CD14-positive monocyte (primary cell): ENCODE measurements around the gene SUOX. TPM values are rescaled to one million over a fixed set of nuclear protein-coding genes. Genes with fewer than 3 reads are reported as not detected.
"Not testable (repeated sequence)": the region's sequence is repeated elsewhere in the genome, so short reads cannot be mapped to it uniquely, and the experiment has no call there.

Experiments used
- DNase-seq, 3 donors: peaks; one replicate each; pipeline ENCODE4 v3.0.0-alpha.2; 2011 to 2022
- H2AFZ ChIP-seq: 2 replicates; pipeline ENCODE4 v1.6.0; 2012; ENCODE audit warnings: mild to moderate bottlenecking, low read depth, low read length, inconsistent platforms; ENCODE audit not compliant: insufficient read depth, poor library complexity, severe bottlenecking
- H3K27ac ChIP-seq, 2 donors: 1 replicate in 1 of 2; 2 replicates in 1 of 2; pipeline ENCODE4 v1.5.1; 2012 to 2013; ENCODE audit warnings: low read length in 2 of 2, control low read depth in 1 of 2, inconsistent platforms in 1 of 2, low read depth in 1 of 2, mild to moderate bottlenecking in 1 of 2
- H3K27me3 ChIP-seq, 2 donors: one replicate each; pipeline versions ENCODE4 v1.6.0 to v1.6.1; 2011 to 2013; ENCODE audit warnings: low read length in 2 of 2; ENCODE audit not compliant: control insufficient read depth in 2 of 2, insufficient read depth in 2 of 2
- H3K36me3 ChIP-seq, 2 donors: replicated peaks in 1 of 2; 1 replicate in 1 of 2; 2 replicates in 1 of 2; pipeline versions ENCODE4 v1.5.1 to v1.6.1; 2012 to 2013; ENCODE audit warnings: low read length in 2 of 2, control low read depth in 1 of 2, inconsistent platforms in 1 of 2, mild to moderate bottlenecking in 1 of 2; ENCODE audit not compliant: insufficient read depth in 2 of 2, control insufficient read depth in 1 of 2
- H3K4me1 ChIP-seq, 2 donors: 1 replicate in 1 of 2; 2 replicates in 1 of 2; pipeline versions ENCODE4 v1.5.1 to v1.6.1; 2012 to 2013; ENCODE audit warnings: low read length in 2 of 2, control low read depth in 1 of 2, inconsistent platforms in 1 of 2, mild to moderate bottlenecking in 1 of 2, moderate library complexity in 1 of 2; ENCODE audit not compliant: insufficient read depth in 2 of 2, control insufficient read depth in 1 of 2
- H3K4me2 ChIP-seq: replicated peaks from 2 replicates; pipeline ENCODE3; 2012; ENCODE audit warnings: low read length, moderate library complexity, mild to moderate bottlenecking; ENCODE audit not compliant: poor library complexity, severe bottlenecking; ENCODE audit errors: extremely low read depth
- H3K4me3 ChIP-seq, 3 experiments: fragments of 200-600 bp in 1 of 3; sonication (generic) in 1 of 3; replicated peaks in 1 of 3; 1 replicate in 2 of 3; 2 replicates in 1 of 3; pipeline ENCODE4 v1.5.1; 2011 to 2013; ENCODE audit warnings: low read length in 3 of 3, mild to moderate bottlenecking in 3 of 3, control low read depth in 2 of 3, low read depth in 2 of 3, inconsistent platforms in 1 of 3, moderate library complexity in 1 of 3
- H3K79me2 ChIP-seq: 2 replicates; pipeline ENCODE4 v1.6.0; 2012; ENCODE audit warnings: mild to moderate bottlenecking, control low read depth, inconsistent platforms, low read length, moderate library complexity; ENCODE audit not compliant: insufficient read depth
- H3K9ac ChIP-seq: 2 replicates; pipeline ENCODE4 v1.6.0; 2017; ENCODE audit warnings: low read length, mild to moderate bottlenecking; ENCODE audit not compliant: insufficient read depth, poor library complexity, severe bottlenecking
- H3K9me3 ChIP-seq, 2 donors: replicated peaks in 1 of 2; 1 replicate in 1 of 2; 2 replicates in 1 of 2; pipeline versions ENCODE4 v1.5.1 to v1.6.1; 2012 to 2013; ENCODE audit warnings: low read length in 2 of 2, control low read depth in 1 of 2; ENCODE audit not compliant: control insufficient read depth in 1 of 2, insufficient read depth in 1 of 2
- H4K20me1 ChIP-seq: 2 replicates; pipeline ENCODE4 v1.6.0; 2012; ENCODE audit warnings: mild to moderate bottlenecking, low read length, control low read depth, moderate library complexity; ENCODE audit not compliant: insufficient read depth
- H3K27ac Mint-ChIP-seq, 7 donors: one replicate each; pipeline ENCODE4 v1.8.0; 2020; ENCODE audit warnings: mild to moderate bottlenecking in 7 of 7, mixed read lengths in 7 of 7, moderate library complexity in 6 of 7, inconsistent platforms in 2 of 7
- H3K27me3 Mint-ChIP-seq, 3 donors: one replicate each; pipeline ENCODE4 v1.8.0; 2021 to 2022; ENCODE audit warnings: low read depth in 3 of 3, mild to moderate bottlenecking in 3 of 3, mixed read lengths in 3 of 3, moderate library complexity in 3 of 3, inconsistent platforms in 1 of 3
- H3K36me3 Mint-ChIP-seq, 2 donors: one replicate each; pipeline ENCODE4 v1.8.0; 2020; ENCODE audit warnings: mixed read lengths in 2 of 2, inconsistent platforms in 1 of 2, mild to moderate bottlenecking in 1 of 2
- H3K4me1 Mint-ChIP-seq: one replicate; pipeline ENCODE4 v1.8.0; 2020; ENCODE audit warnings: mild to moderate bottlenecking, mixed read lengths
- H3K4me3 Mint-ChIP-seq, 2 donors: one replicate each; pipeline ENCODE4 v1.8.0; 2020; ENCODE audit warnings: mild to moderate bottlenecking in 2 of 2, mixed read lengths in 2 of 2, moderate library complexity in 1 of 2
- H3K9me3 Mint-ChIP-seq, 7 donors: one replicate each; pipeline ENCODE4 v1.8.0; 2020 to 2022; ENCODE audit warnings: mixed read lengths in 7 of 7, mild to moderate bottlenecking in 6 of 7, moderate library complexity in 6 of 7, inconsistent platforms in 2 of 7
- CTCF ChIP-seq: fragments of 200-600 bp; IDR thresholded peaks from one replicate; pipeline ENCODE4 v1.8.0; 2022; ENCODE audit warnings: antibody characterized with exemption, mild to moderate bottlenecking
- WGBS: methylation state at CpG from one replicate; pipeline ENCODE4 v1.1.5; 2013; ENCODE audit warnings: missing lambda C conversion rate; ENCODE audit not compliant: insufficient coverage; 5-methylcytosine and 5-hydroxymethylcytosine counted together
- intact Hi-C, 2 donors: fragments of 100-400 bp; cut with micrococcal nuclease; formaldehyde crosslinking; loops; one replicate each; pipeline versions ENCODE4 v1.15.0 to v1.15.1; 2023
- polyA plus RNA-seq, 3 donors: library from polyadenylated mRNA; depleted of rRNA in 1 of 3; unstranded in 2 of 3; stranded (reverse) in 1 of 3; fragments of 300-500 nt in 2 of 3; fragments of >200 nt in 1 of 3; fragmentation: Illumina TruSeq in 2 of 3; gene quantifications; 1 replicate in 2 of 3; 2 replicates in 1 of 3; pipeline ENCODE4 v1.2.3, GENCODE V29; 2012 to 2021

The SUOX gene
- polyA plus RNA-seq, 3 donors: 9.7 to 17.1 (median 14.4) TPM

GRCh38 chr12:55979069-55979468, 18.0 kb upstream of the SUOX start:
- H3K4me1 ChIP-seq: peaks cover 24 to 45% of the 10 kb centered on the region in 2 donors
- WGBS: 64% methylated on average over 2 of the region's 3 CpGs
- Mint-ChIP-seq H3K27ac (peak overlapping the region in 1 of 7 donors; percentile 28), H3K9me3 (peaks cover 0 to 3% (median 0%) of the 10 kb centered on the region in 7 donors), H3K4me1 (peaks cover 39% of the 10 kb centered on the region), H3K4me3 (no peak overlapping the region), H3K36me3 (peaks cover 25 to 50% of the 10 kb centered on the region in 2 donors), H3K27me3 (peaks cover 0 to 2% (median 0%) of the 10 kb centered on the region in 3 donors)
- peaks cover 37% of the 10 kb centered on the region for H4K20me1 ChIP-seq
- H2AFZ ChIP-seq: no peak overlapping the region
- DNase-seq: no peak
- TF ChIP-seq CTCF: no peak
- H3K79me2 ChIP-seq: peaks cover 57% of the 10 kb centered on the region
- intact Hi-C loops: loop anchor here in 1 of 2 donors (10.0 kb wide), 1 partner anchor 136 kb away; the partner anchor contains the start of genes RPL41 and ZC3H10
- no peaks in the 10 kb centered on the region for H3K9me3 ChIP-seq
- no peak overlapping the region for H3K4me2 ChIP-seq
- no peak overlapping the region for H3K4me3 ChIP-seq
- no peak overlapping the region for H3K9ac ChIP-seq
- H3K27ac ChIP-seq: no peak overlapping the region
- peaks cover 11 to 25% of the 10 kb centered on the region in 2 donors for H3K36me3 ChIP-seq
- H3K27me3 ChIP-seq: no peaks in the 10 kb centered on the region

GRCh38 chr12:55981882-55982281, 15.2 kb upstream of the SUOX start:
- H3K9me3 ChIP-seq, H3K27me3 ChIP-seq, H2AFZ ChIP-seq, intact Hi-C loops, H3K27ac ChIP-seq, H3K27me3 Mint-ChIP-seq, H3K9ac ChIP-seq, DNase-seq, H3K4me3 Mint-ChIP-seq, H3K4me3 ChIP-seq, H3K27ac Mint-ChIP-seq, H3K9me3 Mint-ChIP-seq, H3K4me2 ChIP-seq: not testable (repeated sequence)
- peaks cover 18 to 50% of the 10 kb centered on the region in 2 donors for H3K36me3 ChIP-seq
- H3K79me2 ChIP-seq: peaks cover 29% of the 10 kb centered on the region
- Mint-ChIP-seq H3K4me1 (peaks cover 42% of the 10 kb centered on the region), H3K36me3 (peaks cover 34 to 68% of the 10 kb centered on the region in 2 donors)
- peaks cover 19 to 46% of the 10 kb centered on the region in 2 donors for H3K4me1 ChIP-seq
- 90% methylated on average over 2 of the region's 5 CpGs for WGBS
- peaks cover 37% of the 10 kb centered on the region for H4K20me1 ChIP-seq
